Peyer's patch (tissue), 4 donors: ENCODE measurements around the gene SF3A2.

Source experiments
- POLR2A ChIP-seq, 2 donors: fragments of 450-650 bp; IDR thresholded peaks; one replicate each; pipeline ENCODE4 v1.5.1; 2017; ENCODE audit warnings: antibody characterized with exemption in 2 of 2, mild to moderate bottlenecking in 2 of 2, moderate library complexity in 2 of 2
- TF ChIP-seq, protein P1 (sequence below), 6 experiments: fragments of 450-650 bp in 4 of 6; fragments of 200-600 bp in 2 of 6; sonication (generic) in 1 of 6; IDR thresholded peaks; one replicate each; pipeline ENCODE4 v1.5.1; 2017 to 2019; ENCODE audit warnings: antibody characterized with exemption in 6 of 6, mild to moderate bottlenecking in 3 of 6, moderate library complexity in 1 of 6

DNA sequence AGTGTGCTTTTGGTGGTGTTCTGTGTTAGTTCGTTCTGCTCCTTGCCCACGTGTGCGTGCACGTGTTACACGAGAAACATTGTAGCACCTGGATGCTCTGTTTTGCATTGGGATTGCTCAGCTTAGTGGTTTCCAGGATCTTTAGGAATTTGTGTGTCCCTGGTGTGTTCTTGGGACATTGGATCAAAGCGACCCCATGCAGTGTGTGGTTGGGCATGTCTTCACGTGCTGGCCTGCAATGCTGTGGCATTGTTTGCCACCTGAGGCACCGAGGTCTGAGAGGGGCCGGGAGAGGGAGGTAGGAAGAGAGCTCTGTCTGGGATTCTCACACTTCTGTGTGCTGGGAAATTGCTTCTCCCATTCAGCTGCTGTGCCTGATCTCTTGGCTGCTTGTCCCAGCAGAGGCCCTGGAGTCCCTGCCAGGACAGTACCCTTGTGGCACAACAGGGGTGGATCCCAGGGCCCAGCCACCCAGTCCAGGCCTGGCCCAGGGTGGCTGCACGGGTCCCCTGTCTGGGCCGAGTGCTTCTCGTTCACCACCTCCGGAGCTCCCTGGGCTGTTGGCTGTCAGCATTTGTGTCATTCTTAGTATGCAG is 11.8 kb upstream of the SF3A2 start:
- TF ChIP-seq, protein P1, sequence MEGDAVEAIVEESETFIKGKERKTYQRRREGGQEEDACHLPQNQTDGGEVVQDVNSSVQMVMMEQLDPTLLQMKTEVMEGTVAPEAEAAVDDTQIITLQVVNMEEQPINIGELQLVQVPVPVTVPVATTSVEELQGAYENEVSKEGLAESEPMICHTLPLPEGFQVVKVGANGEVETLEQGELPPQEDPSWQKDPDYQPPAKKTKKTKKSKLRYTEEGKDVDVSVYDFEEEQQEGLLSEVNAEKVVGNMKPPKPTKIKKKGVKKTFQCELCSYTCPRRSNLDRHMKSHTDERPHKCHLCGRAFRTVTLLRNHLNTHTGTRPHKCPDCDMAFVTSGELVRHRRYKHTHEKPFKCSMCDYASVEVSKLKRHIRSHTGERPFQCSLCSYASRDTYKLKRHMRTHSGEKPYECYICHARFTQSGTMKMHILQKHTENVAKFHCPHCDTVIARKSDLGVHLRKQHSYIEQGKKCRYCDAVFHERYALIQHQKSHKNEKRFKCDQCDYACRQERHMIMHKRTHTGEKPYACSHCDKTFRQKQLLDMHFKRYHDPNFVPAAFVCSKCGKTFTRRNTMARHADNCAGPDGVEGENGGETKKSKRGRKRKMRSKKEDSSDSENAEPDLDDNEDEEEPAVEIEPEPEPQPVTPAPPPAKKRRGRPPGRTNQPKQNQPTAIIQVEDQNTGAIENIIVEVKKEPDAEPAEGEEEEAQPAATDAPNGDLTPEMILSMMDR (IDR thresholded peaks at IDR 0.05): no peak
- TF ChIP-seq POLR2A (IDR thresholded peaks at IDR 0.05): no peak
